Endothelial cell of umbilical vein (primary cell): Measurements from ENCODE around the gene PABPN1. TPM values are rescaled to one million over a fixed set of nuclear protein-coding genes. Genes with fewer than 3 reads are reported as not detected.

Source experiments
- BruUV-seq: library from RNA; stranded (reverse); fragments of 400-500 nt; replicated peaks from 2 replicates; lab custom pipeline; 2021; lab: Mats Ljungman, UMichigan
- CTCF ChIA-PET: fragments of 300-600, 350-600 bp; sonication (Branson Sonifier 250); formaldehyde crosslinking; loops from one replicate; lab custom pipeline; 2021; ENCODE audit warnings: antibody characterized with exemption, inconsistent platforms; lab: Charles Lee
- POLR2A ChIA-PET: fragments of 300-600, 350-600 bp; sonication (Branson Sonifier 250); formaldehyde crosslinking; loops from one replicate; lab custom pipeline; 2021; ENCODE audit warnings: antibody characterized with exemption, inconsistent platforms; lab: Charles Lee
- DNase-seq: peaks from one replicate; pipeline ENCODE4 v3.0.0-alpha.2; 2011; ENCODE audit warnings: low read depth, low spot score
- FAIRE-seq: peaks from 2 replicates; lab custom pipeline; 2011; peaks lifted over from hg19 to GRCh38; lab: Jason Lieb, UNC
- H2AFZ ChIP-seq: 2 replicates; pipeline ENCODE4 v1.6.0; 2012; ENCODE audit warnings: low read depth, low read length, control low read depth, inconsistent platforms
- H3K27ac ChIP-seq: 2 replicates; pipeline ENCODE4 v1.5.1; 2011; ENCODE audit warnings: low read depth, mild to moderate bottlenecking, control low read depth, low read length, moderate library complexity; ENCODE audit not compliant: insufficient read depth
- H3K27me3 ChIP-seq, 2 experiments: 2 replicates each; pipeline versions ENCODE4 v1.6.0 to v1.6.1; 2011; ENCODE audit warnings: low read length in 2 of 2, mixed read lengths in 1 of 2; ENCODE audit not compliant: control insufficient read depth in 2 of 2, insufficient read depth in 2 of 2
- H3K36me3 ChIP-seq, 2 experiments: 2 replicates in 1 of 2; 3 replicates in 1 of 2; pipeline ENCODE4 v1.5.1; 2011; ENCODE audit warnings: low read length in 2 of 2, mild to moderate bottlenecking in 1 of 2, moderate library complexity in 1 of 2; ENCODE audit not compliant: control insufficient read depth in 2 of 2, insufficient read depth in 2 of 2; ENCODE audit errors: extremely low read depth in 1 of 2
- H3K4me1 ChIP-seq: 3 replicates; pipeline ENCODE4 v1.5.1; 2011; ENCODE audit warnings: mild to moderate bottlenecking, low read length; ENCODE audit not compliant: control insufficient read depth, insufficient read depth; ENCODE audit errors: extremely low read depth
- H3K4me2 ChIP-seq: 2 replicates; pipeline ENCODE4 v1.6.1; 2011; ENCODE audit warnings: low read length, control low read depth, mixed read lengths; ENCODE audit not compliant: insufficient read depth
- H3K4me3 ChIP-seq, 3 experiments: fragments of 200-600 bp in 1 of 3; sonication (generic), shearing (Covaris generic) in 1 of 3; replicated peaks in 1 of 3; 2 replicates each; pipeline ENCODE4 v1.5.1; 2011 to 2016; ENCODE audit warnings: control low read depth in 3 of 3, low read length in 3 of 3, mild to moderate bottlenecking in 2 of 3, inconsistent platforms in 1 of 3, low read depth in 1 of 3, moderate library complexity in 1 of 3; ENCODE audit not compliant: insufficient read depth in 1 of 3
- H3K79me2 ChIP-seq: 2 replicates; pipeline ENCODE4 v1.6.0; 2012; ENCODE audit warnings: low read length, inconsistent platforms; ENCODE audit not compliant: control insufficient read depth, insufficient read depth
- H3K9ac ChIP-seq: replicated peaks from 2 replicates; pipeline ENCODE3; 2011; ENCODE audit warnings: low read length, control low read depth; ENCODE audit not compliant: insufficient read depth; ENCODE audit errors: extremely low read depth
- H3K9me1 ChIP-seq: replicated peaks from 3 replicates; pipeline ENCODE4 v1.6.0; 2011; ENCODE audit warnings: mild to moderate bottlenecking, low read length; ENCODE audit not compliant: control insufficient read depth, insufficient read depth; ENCODE audit errors: extremely low read depth
- H3K9me3 ChIP-seq: replicated peaks from 2 replicates; pipeline ENCODE4 v1.5.1; 2012; ENCODE audit warnings: low read length, inconsistent platforms; ENCODE audit not compliant: control insufficient read depth, insufficient read depth
- H4K20me1 ChIP-seq: replicated peaks from 2 replicates; pipeline ENCODE3; 2011; ENCODE audit warnings: mild to moderate bottlenecking, low read length; ENCODE audit not compliant: control insufficient read depth, insufficient read depth; ENCODE audit errors: extremely low read depth
- EZH2 ChIP-seq: IDR thresholded peaks from 2 replicates; pipeline ENCODE4 v1.6.1; 2012; ENCODE audit warnings: borderline replicate concordance, low read depth, mild to moderate bottlenecking, moderate library complexity, low read length, inconsistent platforms; ENCODE audit not compliant: severe bottlenecking
- FOS ChIP-seq: IDR thresholded peaks from 2 replicates; pipeline ENCODE4 v1.6.1; 2011; ENCODE audit warnings: mild to moderate bottlenecking, low read length, moderate library complexity, borderline replicate concordance; ENCODE audit not compliant: insufficient read depth
- GATA2 ChIP-seq: IDR thresholded peaks from 2 replicates; pipeline ENCODE4 v1.7.0; 2011; ENCODE audit warnings: low read depth, mild to moderate bottlenecking, moderate library complexity, mixed read lengths, low read length; ENCODE audit not compliant: insufficient read length, insufficient read depth
- JUN ChIP-seq: IDR thresholded peaks from 2 replicates; pipeline ENCODE4 v1.6.1; 2011; ENCODE audit warnings: borderline replicate concordance, low read depth; ENCODE audit not compliant: insufficient read length, insufficient read depth
- MYC ChIP-seq: IDR thresholded peaks from one replicate; pipeline ENCODE4 v1.6.1; 2011; ENCODE audit warnings: mild to moderate bottlenecking, low read depth, low read length
- POLR2A ChIP-seq: IDR thresholded peaks from 2 replicates; pipeline ENCODE4 v1.6.1; 2012; ENCODE audit warnings: low read depth, mild to moderate bottlenecking, control low read depth, low read length
- POLR2AphosphoS5 ChIP-seq: IDR thresholded peaks from 2 replicates; pipeline ENCODE4 v1.6.1; 2012; ENCODE audit warnings: low read depth, mild to moderate bottlenecking, control low read depth, low read length, moderate library complexity; ENCODE audit not compliant: insufficient read depth
- dilution Hi-C: fragments of 300-500 bp; cut with MboI; formaldehyde crosslinking; loops from one replicate; pipeline ENCODE4 v1.15.0; 2019; ENCODE audit warnings: low sequenced_read_pairs; ENCODE audit not compliant: extremely low pct_ligation_motif_present
- intact Hi-C: fragments of 100-400 bp; cut with micrococcal nuclease; formaldehyde crosslinking; loops from one replicate; pipeline ENCODE4 v1.10.0; 2022
- polyA plus RNA-seq, 4 experiments: library from polyadenylated mRNA; depleted of rRNA in 3 of 4; stranded (reverse) in 3 of 4; unstranded in 1 of 4; fragments of >200 nt; gene quantifications; 2 replicates each; pipeline versions ENCODE4 v1.2.1 to v1.2.3, GENCODE V29; 2011 to 2012; ENCODE audit warnings: missing spikeins in 1 of 4
- total RNA-seq: library from RNA; stranded (reverse); gene quantifications from 2 replicates; pipeline ENCODE4 v1.2.3, GENCODE V29; 2021
- TF ChIP-seq, protein P1 (sequence below): IDR thresholded peaks from 2 replicates; pipeline ENCODE4 v1.6.1; 2011; ENCODE audit not compliant: insufficient read depth, insufficient read length
- TF ChIP-seq, protein P2 (sequence below), 2 donors: IDR thresholded peaks; 1 replicate in 1 of 2; 2 replicates in 1 of 2; pipeline ENCODE4 v1.5.1; 2011; ENCODE audit warnings: low read length in 2 of 2, mild to moderate bottlenecking in 2 of 2, moderate library complexity in 2 of 2, control low read depth in 1 of 2, inconsistent platforms in 1 of 2, low read depth in 1 of 2; ENCODE audit not compliant: insufficient read depth in 1 of 2; ENCODE audit errors: extremely low read depth in 1 of 2

The PABPN1 gene
- total and polyA plus RNA-seq, 2 donors (not counting 3 experiments of a cell fraction or from before 2014, with no cell fraction given) = 231 TPM

DNA sequence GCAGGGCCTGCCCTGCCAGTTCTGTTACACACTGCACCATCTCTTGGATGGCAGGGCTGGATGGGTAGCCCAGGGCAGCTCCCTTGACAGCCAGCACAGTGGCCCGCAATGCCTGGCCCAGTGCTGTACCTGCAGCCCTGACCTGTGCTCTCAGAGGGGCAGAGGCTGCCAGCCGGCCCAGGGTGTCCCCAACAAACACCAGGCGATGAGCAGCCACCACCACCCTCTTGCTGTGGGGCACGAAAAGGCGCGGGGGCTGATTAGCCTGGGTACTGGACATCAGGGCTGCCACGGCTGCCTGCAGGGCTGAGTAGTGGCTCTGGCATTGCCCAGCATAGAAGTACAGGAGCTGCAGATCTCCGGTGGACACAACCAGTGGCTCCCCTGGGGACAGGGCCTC is 36.0 kb downstream of the PABPN1 start:
- H3K4me1 ChIP-seq = no peaks in the 10 kb centered on the region
- ChIA-PET POLR2A (no interaction called here), CTCF (no interaction called here)
- H3K36me3 ChIP-seq = no peaks in the 10 kb centered on the region
- H2AFZ ChIP-seq = no peak overlapping the region
- TF ChIP-seq EZH2 (no peak), POLR2A (no peak), MYC (no peak), GATA2 (no peak)
- TF ChIP-seq, protein P1, sequence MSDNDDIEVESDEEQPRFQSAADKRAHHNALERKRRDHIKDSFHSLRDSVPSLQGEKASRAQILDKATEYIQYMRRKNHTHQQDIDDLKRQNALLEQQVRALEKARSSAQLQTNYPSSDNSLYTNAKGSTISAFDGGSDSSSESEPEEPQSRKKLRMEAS = no peak
- TF ChIP-seq, protein P2, sequence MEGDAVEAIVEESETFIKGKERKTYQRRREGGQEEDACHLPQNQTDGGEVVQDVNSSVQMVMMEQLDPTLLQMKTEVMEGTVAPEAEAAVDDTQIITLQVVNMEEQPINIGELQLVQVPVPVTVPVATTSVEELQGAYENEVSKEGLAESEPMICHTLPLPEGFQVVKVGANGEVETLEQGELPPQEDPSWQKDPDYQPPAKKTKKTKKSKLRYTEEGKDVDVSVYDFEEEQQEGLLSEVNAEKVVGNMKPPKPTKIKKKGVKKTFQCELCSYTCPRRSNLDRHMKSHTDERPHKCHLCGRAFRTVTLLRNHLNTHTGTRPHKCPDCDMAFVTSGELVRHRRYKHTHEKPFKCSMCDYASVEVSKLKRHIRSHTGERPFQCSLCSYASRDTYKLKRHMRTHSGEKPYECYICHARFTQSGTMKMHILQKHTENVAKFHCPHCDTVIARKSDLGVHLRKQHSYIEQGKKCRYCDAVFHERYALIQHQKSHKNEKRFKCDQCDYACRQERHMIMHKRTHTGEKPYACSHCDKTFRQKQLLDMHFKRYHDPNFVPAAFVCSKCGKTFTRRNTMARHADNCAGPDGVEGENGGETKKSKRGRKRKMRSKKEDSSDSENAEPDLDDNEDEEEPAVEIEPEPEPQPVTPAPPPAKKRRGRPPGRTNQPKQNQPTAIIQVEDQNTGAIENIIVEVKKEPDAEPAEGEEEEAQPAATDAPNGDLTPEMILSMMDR (IDR thresholded peaks at IDR 0.05; ENCODE audit: extremely low read depth in 1 of 2, insufficient read depth in 1 of 2, low read depth in 1 of 2, low read length in 2 of 2) = no peak
- dilution Hi-C loops = no loop called here
- H3K4me2 ChIP-seq = no peak overlapping the region
- no peaks in the 10 kb centered on the region for H3K9me1 ChIP-seq
- no peaks in the 10 kb centered on the region for H3K9me3 ChIP-seq
- no peak overlapping the region for H3K27ac ChIP-seq
- H4K20me1 ChIP-seq = no peaks in the 10 kb centered on the region
- peaks cover 17 to 23% of the 10 kb centered on the region in 2 experiments for H3K27me3 ChIP-seq
- BruUV-seq = no TSS peak
- FAIRE-seq (no peak), DNase-seq (no peak)
- no peak overlapping the region for H3K4me3 ChIP-seq
- H3K79me2 ChIP-seq = no peaks in the 10 kb centered on the region
- intact Hi-C loops = no loop called here
- no peak overlapping the region for H3K9ac ChIP-seq

DNA sequence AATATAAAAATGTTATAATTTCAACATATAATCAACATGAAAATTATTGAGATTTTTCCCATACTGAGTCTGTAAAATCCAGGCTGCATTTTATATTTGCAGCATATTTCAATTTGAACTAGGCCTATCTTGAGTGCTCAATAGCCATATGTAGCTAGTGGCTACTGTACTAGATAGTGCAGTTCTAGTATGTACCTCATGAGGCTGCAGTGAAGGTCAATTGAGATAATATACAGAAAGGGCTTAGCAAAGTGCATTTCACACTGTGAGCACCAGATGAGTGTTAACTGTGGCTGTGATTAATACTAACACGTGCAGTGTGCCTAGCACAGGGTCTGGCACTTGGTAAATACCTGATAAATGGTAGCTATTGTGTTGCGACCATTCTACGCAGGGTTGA is 36.8 kb downstream of the PABPN1 start:
- no TSS peak for BruUV-seq
- Histone ChIP-seq H3K27ac (no peak overlapping the region), H3K36me3 (no peaks in the 10 kb centered on the region), H3K4me1 (no peaks in the 10 kb centered on the region), H4K20me1 (no peaks in the 10 kb centered on the region), H3K9ac (no peak overlapping the region), H3K9me3 (no peaks in the 10 kb centered on the region), H3K79me2 (no peaks in the 10 kb centered on the region), H3K9me1 (no peaks in the 10 kb centered on the region), H2AFZ (no peak overlapping the region), H3K27me3 (peaks cover 10 to 21% of the 10 kb centered on the region in 2 experiments), H3K4me2 (no peak overlapping the region), H3K4me3 (no peak overlapping the region)
- FAIRE-seq (no peak), DNase-seq (no peak)
- intact Hi-C loops (no loop called here), dilution Hi-C loops (no loop called here)
- ChIA-PET POLR2A (no interaction called here), CTCF (interaction anchor here (1.3 kb wide), 1 partner anchor 12 kb away, joined by 4 read pairs; no protein-coding TSS in a partner anchor)
- TF ChIP-seq GATA2 (no peak), MYC (no peak), JUN (no peak), EZH2 (no peak), POLR2A (no peak), POLR2AphosphoS5 (no peak), FOS (no peak)
- TF ChIP-seq, protein P2 (IDR thresholded peaks at IDR 0.05; ENCODE audit: extremely low read depth in 1 of 2, insufficient read depth in 1 of 2, low read depth in 1 of 2, low read length in 2 of 2) = no peak
- TF ChIP-seq, protein P1 = no peak
